NCI-H226 (cell line): ENCODE results near the gene ST8SIA1.
A peak's percentile ranks its signal among the peaks of the same experiment; 100 is the strongest.
"Not testable (repeated sequence)": the region's sequence is repeated elsewhere in the genome, so short reads cannot be mapped to it uniquely, and the experiment has no call there.

Experiments used
- DNase-seq: peaks from one replicate; pipeline ENCODE4 v3.0.0-alpha.2; 2015

ST8SIA1 gene, protein sequence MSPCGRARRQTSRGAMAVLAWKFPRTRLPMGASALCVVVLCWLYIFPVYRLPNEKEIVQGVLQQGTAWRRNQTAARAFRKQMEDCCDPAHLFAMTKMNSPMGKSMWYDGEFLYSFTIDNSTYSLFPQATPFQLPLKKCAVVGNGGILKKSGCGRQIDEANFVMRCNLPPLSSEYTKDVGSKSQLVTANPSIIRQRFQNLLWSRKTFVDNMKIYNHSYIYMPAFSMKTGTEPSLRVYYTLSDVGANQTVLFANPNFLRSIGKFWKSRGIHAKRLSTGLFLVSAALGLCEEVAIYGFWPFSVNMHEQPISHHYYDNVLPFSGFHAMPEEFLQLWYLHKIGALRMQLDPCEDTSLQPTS

DNA sequence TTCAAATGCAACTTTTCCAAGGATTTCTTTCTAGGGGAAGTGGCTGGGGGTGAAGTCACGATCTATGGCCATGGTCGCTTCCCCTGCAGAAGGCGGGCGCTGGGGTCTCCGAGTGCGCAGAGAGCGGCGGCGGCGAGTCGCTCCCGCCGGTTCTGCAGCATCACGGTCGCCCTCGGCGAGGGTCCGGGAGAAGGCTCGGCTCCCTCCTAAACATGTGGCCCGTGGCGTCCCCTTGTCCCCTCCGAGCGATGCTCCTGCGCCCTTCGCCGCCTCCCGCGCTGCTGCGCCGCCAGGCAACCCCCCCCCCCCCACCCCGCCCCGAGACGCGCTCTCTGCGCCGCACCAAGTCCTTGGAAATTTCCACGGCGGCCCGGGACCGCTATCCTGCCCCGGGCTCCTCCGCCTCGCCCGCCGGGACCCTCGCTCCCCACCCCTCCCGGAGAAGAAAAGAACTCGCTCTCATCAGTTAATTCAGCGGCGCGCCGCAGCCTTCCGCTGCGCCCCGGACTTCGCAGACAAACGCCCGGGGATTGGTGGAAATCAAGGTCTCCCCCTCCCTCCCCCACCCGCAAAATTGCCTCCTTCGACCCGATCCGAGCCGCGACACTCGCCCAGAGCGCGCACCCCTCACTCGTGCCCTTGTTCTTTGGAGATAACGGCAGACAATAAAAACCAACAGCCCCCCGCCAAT, at the start of gene ST8SIA1:
Gene ST8SIA1, minus strand, starts transcription at position 298 of the 691 bp plus-strand sequence. CDS start 475 bp downstream, outside the sequence.
- no peak for DNase-seq

DNA sequence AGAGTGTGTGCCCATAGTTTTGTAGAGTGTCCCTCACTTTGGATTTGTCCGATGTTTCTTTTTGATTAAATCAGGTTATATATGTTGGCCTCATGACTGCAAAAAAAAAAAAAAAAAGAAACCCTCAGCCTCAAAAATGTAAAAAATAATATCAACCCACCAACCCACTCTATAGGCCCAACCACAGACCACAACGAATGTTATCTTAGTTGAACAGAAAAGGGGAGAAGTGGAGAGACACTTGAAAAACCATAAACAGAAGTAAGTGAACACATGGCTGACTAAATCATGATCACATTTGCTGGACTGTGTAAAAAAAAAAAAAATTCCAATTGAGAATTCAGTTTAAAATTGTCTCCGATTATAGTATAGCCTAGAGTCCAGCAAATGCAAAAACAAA, 45.5 kb upstream of the ST8SIA1 start:
- no peak for DNase-seq

DNA sequence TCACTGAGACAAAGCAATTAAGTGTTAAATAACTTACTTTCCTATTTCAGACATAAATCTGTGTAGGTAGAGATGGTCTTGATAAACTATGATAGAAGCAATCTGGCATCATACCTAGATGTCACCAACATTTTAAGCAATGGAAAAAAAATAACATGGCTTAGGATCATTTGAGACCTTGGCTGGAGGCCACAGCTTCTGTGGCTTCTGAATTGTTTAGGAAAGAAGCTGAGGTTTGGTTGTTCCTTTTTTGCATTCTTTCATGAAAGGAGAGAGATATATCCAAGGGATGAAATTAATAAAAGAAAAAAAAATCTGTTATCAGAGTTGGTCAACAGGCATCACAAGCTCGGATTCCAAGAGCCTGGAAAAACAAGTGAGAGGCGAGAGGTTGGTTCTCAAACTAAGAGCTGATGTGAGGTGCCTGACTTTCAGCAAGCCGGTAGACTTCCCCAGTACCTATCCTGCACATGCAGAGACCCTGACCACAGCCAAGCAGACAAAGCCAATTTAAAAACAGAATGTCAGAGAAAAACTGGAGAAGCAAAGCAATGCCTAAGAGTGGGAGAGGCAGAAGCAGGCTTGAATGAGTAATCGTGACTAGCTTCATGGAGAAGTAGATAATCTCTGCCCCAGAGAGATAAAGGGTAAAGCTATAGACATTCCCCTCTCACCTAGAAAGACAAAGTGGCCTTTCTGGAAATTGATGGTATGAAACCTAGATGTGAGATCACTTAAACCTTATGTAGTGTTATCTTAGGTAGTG, 43.4 kb upstream of the ST8SIA1 start:
- peak; percentile 79 for DNase-seq

DNA sequence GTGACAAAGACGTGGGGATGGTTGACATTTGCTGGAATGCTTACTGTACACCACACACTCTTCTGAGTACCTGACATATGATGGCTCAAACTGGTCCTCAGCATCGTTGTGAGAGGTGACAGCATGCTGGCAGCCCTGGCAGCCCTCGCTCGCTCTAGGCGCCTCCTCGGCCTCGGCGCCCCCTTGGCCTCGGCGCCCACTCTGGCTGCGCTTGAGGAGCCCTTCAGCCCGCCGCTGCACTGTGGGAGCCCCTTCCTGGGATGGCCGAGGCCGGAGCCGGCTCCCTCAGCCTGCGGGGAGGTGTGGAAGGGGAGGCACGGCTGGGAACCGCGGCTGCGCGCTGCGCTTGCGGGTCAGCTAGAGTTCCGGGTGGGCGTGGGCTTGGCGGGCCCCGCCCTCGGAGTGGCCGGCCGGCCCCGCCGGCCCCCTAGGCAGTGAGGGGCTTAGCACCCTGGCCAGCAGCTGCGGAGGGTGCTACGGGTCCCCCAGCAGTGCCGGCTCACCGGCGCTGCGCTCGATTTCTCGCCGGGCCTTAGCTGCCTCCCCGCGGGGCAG, 42.2 kb upstream of the ST8SIA1 start:
- DNase-seq, result not testable (repeated sequence)

DNA sequence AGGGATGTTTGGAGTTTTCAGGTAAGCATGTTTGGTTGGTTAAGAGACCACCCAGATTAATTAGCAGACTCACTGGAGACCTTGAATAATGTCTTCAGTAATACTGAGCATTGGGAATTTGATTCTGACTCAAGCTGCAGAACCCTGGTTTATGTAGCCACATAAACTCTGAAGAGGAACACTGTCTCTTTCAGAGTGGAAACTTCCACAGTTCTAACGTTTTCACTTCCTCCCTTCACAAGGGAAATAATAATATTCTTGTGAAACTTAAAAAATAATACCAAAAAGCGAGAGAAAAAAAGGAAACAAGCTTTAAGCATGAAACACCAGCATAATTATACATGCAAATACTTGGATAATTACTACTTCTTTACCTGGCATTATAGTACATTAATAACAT, 40.0 kb upstream of the ST8SIA1 start:
- no peak for DNase-seq

DNA sequence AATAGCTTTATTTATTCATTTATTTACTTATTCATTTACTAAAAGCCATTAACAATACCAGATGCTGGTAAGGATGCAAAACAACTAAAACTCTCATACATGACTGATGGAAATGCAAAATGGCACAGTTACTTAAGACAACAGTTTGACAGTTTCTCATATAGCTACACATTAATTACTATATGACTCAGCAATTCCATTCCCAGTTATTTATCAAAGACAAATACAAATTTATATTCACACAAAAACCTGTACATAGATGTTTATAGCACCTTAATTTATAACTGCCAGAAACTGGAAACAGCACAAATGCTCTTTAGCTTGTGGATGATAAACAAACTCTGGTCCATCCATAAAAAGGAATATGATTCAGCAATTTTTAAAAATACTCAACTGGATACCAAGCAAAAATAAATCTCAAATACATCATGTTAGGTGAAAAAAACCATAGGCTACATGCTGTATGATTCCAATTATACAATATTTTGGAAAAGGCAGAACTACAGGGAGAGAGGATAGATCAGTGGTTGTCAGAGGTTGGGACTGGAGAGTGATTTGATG, 37.9 kb upstream of the ST8SIA1 start:
- DNase-seq, result no peak

DNA sequence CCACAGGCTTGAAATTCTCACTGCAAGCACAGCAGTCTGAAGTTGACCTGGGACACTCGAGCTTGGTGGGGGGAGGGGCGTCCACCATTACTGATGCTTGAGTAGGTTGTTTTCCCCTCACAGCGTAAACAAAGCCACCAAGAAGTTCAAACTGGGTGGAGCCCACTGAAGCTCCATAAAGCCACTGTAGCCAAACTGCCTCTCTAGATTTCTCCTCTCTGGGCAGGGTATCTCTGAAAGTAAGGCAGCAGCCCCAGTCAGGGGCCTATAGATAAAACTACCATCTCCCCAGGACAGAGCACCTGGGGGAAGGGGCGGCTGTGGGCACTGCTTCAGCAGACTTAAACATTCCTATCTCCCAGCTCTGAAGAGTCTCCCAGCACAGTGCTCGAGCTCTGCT, 31.7 kb upstream of the ST8SIA1 start:
- no peak for DNase-seq

DNA sequence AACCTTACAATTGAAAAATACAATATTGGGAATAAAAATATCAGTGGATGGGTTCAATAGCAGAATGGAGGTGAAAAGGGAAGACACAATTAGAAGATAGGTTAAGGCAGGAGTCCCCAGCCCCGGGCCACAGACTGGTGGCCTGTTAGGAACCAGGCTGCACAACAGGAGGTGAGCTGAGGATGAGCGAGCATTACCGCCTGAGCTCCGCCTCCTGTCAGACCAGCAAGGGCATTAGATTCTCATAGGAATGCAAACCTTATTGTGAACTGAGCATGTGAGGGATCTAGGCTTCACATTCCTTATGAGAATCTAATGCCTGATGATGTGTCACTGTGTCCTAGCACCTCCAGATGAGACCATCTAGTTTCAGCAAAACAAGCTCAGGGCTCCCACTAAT, 27.3 kb upstream of the ST8SIA1 start:
- DNase-seq, result no peak

DNA sequence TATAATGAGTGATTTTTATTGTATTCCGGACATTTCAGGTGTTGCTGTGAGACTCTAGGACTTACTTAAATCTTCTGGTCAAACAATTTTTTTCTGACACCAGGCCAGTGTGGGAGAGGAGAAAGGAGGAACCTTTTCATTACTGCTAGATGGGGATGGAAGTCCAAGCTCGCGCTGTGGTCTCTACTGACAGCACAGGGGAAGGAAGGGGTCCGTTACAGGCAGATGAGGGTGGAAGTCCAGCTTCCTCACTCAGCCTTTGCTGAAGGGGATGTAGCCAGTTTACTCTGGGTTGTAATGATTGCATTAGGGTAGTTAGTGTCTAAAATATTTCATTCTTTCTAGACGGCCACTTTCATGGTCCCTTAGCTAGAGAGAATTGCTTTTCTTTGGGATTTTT, 26.3 kb upstream of the ST8SIA1 start:
- DNase-seq, result no peak

DNA sequence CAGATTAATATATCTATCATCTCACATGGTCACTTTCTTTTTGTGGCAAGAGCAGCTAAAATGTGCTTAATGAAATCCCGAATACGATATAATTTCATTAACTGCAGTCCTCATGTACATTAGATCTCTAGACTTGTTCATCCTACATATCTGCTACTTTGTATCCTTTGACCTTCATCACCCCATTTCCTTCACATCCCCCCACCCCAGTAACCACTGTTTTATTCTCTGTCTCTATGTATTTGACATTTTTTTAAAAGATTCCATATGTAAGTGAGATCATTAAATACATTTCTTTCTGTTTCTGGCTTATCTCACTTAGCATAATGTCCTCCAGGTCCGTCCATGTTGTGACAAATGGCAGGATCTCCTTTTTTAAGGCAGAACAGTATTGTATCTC, 23.0 kb upstream of the ST8SIA1 start:
- DNase-seq, result no peak

DNA sequence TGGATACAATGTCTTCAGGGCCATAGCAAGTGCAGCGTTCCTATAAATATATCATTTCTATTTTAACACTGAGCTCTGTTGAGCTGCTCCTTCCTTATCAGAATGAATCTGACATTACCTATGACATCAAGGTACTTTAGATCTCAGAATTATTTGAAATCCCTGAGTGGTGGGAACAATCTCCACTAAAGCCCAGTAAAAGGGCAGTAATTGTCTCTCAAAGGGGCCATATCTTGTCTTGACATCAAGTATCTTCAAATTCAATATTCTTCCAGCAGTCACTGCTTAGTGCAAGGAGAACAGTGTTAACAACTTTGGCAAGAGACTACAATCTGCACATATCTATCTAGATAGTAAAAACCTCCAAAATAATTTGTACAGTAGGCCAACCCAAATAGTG, 21.7 kb upstream of the ST8SIA1 start:
- DNase-seq, result no peak

DNA sequence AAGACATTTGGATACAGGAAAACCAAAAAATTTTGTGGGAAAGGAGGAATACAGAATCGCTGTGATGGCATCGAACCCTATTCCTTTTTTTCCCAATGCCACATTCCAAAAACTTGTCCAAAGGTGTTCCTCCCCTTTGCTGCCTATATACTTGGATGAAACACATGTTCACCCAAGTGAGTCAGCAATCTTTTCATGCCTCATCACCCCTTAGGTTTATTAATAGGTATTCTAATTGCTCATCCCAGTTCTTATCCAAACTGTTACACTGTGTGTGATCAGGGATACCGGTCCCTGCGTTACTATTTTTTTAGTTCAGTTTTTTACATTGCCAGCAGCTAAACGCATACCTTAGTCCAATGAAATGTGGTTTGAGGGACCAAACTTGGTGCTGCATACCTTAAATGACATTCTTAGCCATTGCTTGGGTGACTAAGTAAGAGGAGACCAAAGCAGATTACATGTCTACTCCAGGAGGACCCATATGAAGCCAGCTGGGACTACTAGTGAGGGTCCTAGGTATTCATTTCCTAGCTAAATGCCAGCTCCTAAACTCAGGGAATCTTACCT, 20.6 kb upstream of the ST8SIA1 start:
- no peak for DNase-seq

DNA sequence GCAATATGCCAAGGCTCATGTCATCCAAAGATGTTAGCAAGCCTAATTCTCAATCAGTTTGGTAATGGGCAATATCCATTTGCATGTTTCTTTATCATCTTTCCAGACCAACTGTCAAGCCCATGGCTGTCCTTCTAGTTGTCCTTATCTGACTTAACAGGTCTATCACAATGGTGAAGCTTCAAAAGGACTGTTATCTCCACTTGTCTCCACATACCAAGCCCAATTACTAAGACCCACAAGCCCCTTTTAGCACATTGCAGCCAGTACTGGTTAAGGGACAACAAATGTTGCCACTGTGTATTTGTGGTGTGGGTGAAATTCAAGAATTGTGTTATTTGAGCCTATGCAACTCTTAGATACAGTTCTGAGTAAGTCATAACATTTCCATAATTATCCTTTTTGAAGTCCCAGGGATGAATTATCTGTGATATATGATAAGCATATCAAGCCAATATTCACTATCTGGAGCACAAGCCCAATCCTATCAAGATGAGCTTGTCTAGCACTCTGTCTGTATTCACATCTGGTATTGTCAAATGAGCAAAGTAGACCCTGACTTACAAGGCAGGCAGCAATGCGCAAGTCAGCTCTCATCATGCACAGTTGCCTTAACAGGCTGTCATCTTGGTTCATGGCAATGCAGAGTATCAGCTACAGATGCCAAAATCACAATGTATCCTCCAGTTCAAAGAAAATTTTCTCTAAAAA, 19.3 kb upstream of the ST8SIA1 start:
- no peak for DNase-seq

DNA sequence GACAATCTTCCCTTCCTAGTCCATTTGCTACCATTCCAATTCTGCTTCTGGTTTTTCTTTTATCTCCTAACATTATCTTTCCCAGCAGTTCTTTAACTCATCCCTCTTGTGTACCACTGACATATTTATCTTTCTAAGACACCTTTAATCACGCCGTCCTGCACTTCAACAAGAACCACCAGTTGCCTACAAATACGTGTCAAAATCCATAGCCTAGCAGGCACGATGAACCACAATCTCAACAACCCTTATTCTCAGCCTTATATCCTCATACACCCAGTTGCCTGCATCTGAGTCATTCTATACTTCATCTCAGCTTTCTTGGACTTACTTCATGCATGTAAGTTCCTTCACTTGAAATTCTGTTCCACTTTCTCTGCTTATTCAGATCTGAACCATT, 16.4 kb upstream of the ST8SIA1 start:
- no peak for DNase-seq

DNA sequence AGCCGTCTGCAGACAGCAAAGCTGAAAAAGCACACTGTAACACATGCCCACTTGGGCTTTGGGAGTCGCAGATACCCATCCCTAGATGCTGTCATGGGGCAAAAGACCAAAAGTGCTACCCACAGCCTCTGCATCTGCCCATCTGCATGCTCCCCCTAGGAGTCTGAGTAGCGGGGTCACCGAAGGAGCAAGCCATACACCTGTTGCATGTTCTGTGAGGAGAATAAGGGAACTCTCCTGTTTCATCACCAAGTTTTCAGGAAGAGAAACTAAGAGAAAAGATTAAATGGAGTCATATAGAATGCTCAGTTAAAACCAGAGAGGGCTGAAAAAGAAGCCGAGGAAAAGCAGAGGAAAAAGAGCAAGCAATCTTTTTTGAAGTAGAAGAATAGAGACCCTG, 13.7 kb upstream of the ST8SIA1 start:
- DNase-seq, result no peak

DNA sequence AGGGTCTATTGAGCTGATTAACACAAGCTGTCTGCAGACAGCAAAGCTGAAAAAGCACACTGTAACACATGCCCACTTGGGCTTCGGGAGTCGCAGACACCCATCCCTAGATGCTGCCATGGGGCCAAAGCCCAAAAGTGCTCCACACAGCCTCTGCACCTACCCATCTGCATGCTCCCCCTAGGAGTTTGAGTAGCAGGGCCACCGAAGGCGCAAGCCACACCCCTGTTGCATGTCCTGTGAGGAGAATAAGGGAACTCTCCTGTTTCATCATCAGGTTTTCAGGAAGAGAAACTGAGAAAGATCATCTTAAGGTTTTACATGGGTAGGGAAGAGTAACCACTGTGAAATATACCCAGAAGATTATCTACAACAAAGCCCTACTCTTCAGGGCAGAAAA, 5.6 kb upstream of the ST8SIA1 start:
- DNase-seq, result no peak

DNA sequence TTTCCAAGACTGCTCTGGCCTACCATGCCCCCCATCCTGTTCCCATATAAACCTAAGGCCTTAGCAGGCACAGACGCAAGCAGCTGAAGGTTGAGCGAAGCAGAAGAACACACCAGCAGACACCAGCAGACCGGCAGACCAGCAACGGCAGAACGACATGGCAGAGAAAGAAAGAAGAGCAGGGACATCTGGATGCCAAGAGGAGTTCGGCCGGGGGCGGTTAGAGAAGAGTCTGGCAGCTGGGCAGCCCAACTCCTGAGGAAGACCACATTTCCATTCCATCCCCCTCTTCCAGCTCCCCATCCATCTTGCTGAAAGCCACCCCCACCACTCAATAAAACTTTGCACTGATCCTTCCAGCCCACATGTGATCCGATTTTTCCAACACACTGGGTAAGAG, 5.2 kb upstream of the ST8SIA1 start:
- DNase-seq, result no peak

DNA sequence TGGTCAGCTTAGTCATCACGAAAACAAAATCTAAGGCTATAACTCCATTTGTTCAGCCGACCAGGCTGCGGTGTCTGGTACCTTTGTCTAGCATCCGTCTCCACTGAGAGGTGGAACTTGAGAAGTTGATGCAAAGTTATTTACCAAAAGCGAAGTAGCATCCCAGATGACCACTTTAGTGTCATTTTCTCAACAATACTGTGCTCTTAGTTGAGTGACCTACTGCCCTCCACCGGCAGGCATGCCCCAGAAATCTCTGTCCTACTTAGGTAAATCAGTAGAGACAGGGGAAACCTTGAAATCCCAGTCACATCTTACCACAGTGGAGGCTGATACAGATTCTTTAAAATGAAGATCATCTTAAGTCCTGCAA, 1.3 kb upstream of the ST8SIA1 start:
- DNase-seq, result no peak

DNA sequence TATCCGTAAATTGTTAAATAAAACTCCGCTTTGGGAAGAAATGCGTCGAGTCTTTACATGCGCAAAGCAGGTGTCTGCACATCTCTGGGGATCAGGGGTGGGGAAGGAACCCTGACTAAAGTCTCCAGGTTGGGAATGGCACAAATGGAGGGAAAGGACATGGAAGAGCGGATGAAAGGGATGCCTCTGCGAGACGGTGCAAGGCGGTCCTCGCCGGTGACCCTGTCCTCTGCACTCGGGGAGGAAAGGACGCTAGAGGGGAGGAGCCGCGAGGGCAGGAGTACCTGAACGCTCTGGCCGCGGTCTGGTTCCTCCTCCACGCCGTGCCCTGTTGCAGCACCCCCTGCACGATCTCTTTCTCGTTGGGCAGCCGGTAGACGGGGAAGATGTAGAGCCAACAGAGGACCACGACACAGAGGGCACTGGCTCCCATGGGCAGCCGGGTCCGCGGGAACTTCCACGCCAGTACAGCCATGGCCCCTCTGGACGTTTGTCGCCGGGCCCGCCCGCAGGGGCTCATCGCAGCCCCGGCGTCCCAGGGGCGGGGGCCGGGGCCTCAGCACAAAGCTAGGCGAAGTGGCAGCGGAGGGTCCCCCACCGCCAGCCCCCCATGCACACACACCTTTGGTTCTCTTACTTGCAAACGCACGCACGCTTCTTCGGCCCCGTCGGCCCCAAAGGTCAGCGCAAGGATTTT, 646 bp downstream of the ST8SIA1 start:
- DNase-seq, result no peak

DNA sequence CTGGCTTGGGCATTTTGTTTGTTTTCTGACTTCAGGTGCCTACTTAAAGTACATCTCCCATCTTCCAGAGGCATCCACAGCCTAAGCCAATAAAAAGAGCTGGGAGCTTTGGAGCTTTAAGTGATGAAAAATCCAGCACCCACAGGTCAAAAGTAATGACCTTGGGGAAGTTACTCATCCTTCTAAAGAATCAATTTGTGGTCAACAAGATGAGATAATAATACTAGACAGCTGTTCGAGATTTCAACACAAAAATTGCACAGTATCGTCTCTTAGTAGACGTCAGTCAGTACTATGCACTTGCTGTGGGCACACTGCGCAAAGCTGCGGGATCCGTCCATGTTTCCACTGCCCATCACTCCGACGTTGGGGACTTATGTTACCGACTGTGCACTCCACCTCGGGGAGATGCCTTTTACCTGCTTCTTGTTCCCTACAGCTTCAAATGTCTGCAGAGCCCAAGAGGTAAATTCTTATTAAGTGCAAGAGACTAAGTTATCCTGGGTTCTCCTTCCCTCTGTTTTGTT, 1.3 kb downstream of the ST8SIA1 start:
- no peak for DNase-seq

DNA sequence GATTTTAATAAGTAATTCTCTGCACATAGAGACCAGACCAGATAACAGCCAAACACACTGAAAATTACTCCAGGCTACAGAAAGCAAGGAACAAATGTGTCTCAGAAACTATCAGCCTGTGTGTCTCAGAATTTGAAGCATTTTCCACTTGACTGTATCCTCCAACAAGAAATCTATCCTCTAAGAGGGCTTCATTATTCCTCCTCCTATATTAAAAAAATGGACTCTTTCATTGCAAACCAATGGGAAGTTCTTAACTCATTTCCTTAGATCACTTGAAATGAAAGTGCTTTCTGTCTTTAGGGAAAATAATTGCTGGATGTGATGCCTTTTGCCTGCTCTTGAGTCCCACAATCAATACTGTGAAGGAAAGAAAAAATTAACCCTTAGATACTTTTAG, 2.3 kb downstream of the ST8SIA1 start:
- DNase-seq, result no peak
